Measurements from ENCODE around the gene PFKFB4. TPM values are rescaled to one million over a fixed set of nuclear protein-coding genes. Genes with fewer than 3 reads are reported as not detected.
A peak's percentile ranks its signal among the peaks of the same experiment; 100 is the strongest.
"Not testable (repeated sequence)": the region's sequence is repeated elsewhere in the genome, so short reads cannot be mapped to it uniquely, and the experiment has no call there.

The PFKFB4 gene
- total RNA-seq, 3 donors from 2014 or later: 0.65 to 0.92 (median 0.78) TPM

DNA sequence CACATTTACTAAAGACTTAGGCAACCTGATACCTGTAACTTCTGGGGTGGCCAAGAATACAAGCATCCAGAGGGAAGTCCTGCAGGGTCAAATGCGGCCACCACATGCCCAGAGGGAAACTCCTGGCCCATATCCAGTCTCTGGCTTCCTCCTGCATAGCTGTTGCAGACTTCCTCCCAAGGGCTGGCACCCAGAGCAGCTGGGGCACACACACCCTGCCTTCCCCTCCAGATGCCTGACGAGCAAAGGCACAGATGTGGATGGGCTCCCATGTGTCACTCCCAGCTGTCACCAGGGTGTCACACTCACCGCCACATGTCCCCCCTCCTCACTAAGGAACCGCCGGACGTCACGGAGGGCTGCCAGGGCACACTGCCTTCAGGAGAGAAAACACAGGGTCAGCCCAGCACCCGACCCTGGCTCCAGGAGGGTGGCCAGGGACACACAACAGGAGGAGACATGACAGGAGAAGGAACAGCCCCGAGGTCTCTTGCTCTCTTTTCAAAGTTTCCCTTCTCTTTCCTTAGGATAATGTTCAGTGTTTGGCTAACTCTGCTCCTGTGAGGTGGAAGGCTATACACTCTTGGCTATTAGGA lies 13.2 kb downstream of the PFKFB4 start:
- Mint-ChIP-seq H3K4me1 (ENCODE audit: low read depth) (peaks cover 10% of the 10 kb centered on the region), H3K27me3 (ENCODE audit: low read depth) (no peaks in the 10 kb centered on the region), H3K9me3 (no peaks in the 10 kb centered on the region), H3K4me3 (no peak overlapping the region), H3K36me3 (ENCODE audit: insufficient read depth) (peaks cover 2% of the 10 kb centered on the region)
- DNase-seq (no peak), ATAC-seq (no peak)

DNA sequence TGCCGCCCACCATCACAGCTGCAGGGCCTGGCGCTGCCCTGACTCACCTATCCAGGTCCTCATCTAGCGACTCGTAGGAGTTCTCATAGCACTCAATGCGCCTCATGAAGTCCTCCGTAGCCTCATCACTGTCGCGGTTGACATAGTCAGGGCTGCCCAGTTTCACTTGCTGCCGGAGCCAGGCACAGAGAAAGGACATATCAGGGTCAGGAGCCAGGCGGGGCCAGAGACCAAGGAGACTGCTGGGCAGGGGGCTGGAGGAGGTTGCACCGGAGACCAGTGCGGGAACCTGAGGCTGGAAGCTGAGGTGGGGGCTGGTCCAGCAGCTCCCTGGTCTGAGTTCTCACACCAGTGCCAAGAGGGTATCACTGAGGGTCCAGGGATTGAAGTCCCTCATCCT lies 18.2 kb downstream of the PFKFB4 start:
- H3K27me3 Mint-ChIP-seq (ENCODE audit: low read depth): no peaks in the 10 kb centered on the region
- no peaks in the 10 kb centered on the region for H3K4me1 Mint-ChIP-seq (ENCODE audit: low read depth)
- no peak overlapping the region for H3K4me3 Mint-ChIP-seq
- no peak for ATAC-seq
- no peak for DNase-seq
- peaks cover 3% of the 10 kb centered on the region for H3K36me3 Mint-ChIP-seq (ENCODE audit: insufficient read depth)
- no peaks in the 10 kb centered on the region for H3K9me3 Mint-ChIP-seq

- H3K27me3 Mint-ChIP-seq (ENCODE audit: low read depth): no peaks in the 10 kb centered on the region
- H3K36me3 Mint-ChIP-seq (ENCODE audit: insufficient read depth): peaks cover 3% of the 10 kb centered on the region
- no peaks in the 10 kb centered on the region for H3K9me3 Mint-ChIP-seq
- DNase-seq: no peak
- H3K4me3 Mint-ChIP-seq: no peak overlapping the region
- H3K4me1 Mint-ChIP-seq (ENCODE audit: low read depth): peaks cover 3% of the 10 kb centered on the region
- ATAC-seq: no peak
Measured at GRCh38 chr3:48536785-48537184, 19.8 kb downstream of the PFKFB4 start.

- H3K27me3 Mint-ChIP-seq (ENCODE audit: low read depth): no peaks in the 10 kb centered on the region
- ATAC-seq (no peak), DNase-seq (no peak)
- H3K4me3 Mint-ChIP-seq: no peak overlapping the region
- peaks cover 3% of the 10 kb centered on the region for H3K4me1 Mint-ChIP-seq (ENCODE audit: low read depth)
- H3K36me3 Mint-ChIP-seq (ENCODE audit: insufficient read depth): peaks cover 3% of the 10 kb centered on the region
- no peaks in the 10 kb centered on the region for H3K9me3 Mint-ChIP-seq
Measured at GRCh38 chr3:48536116-48536515, 20.5 kb downstream of the PFKFB4 start.

DNA sequence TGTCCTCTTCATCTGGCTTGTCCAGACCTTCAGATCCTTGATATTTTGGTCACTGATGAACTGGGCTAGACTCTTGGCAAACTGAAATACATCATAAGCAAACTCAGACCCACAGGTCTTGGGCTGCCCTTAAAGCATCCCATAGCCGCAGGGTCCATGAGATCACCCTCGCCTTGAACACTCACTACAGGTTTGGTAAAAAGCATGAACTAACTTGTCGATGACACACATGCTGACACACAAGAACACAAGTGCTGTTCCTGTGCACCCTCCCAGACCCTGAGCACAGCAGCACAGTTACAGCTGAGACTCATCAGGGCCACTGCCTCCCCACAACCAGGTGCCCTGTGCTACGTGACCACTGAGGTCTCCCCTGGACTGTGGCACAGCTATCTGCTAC lies 21.0 kb downstream of the PFKFB4 start:
- ATAC-seq (no peak), DNase-seq (no peak)

GRCh38 chr3:48532977-48533337 lies 23.6 kb downstream of the PFKFB4 start:
- ATAC-seq (no peak), DNase-seq (no peak)
- no peak overlapping the region for H3K4me3 Mint-ChIP-seq
- no peaks in the 10 kb centered on the region for H3K27me3 Mint-ChIP-seq (ENCODE audit: low read depth)
- H3K9me3 Mint-ChIP-seq: no peaks in the 10 kb centered on the region
- H3K36me3 Mint-ChIP-seq (ENCODE audit: insufficient read depth): peaks cover 2% of the 10 kb centered on the region
- H3K4me1 Mint-ChIP-seq (ENCODE audit: low read depth): peaks cover 3% of the 10 kb centered on the region

More for the DNA sequence above, 21.0 kb downstream of the PFKFB4 start:
- no peak overlapping the region for H3K4me3 Mint-ChIP-seq
- H3K4me1 Mint-ChIP-seq (ENCODE audit: low read depth): peaks cover 3% of the 10 kb centered on the region
- peaks cover 3% of the 10 kb centered on the region for H3K36me3 Mint-ChIP-seq (ENCODE audit: insufficient read depth)
- no peaks in the 10 kb centered on the region for H3K27me3 Mint-ChIP-seq (ENCODE audit: low read depth)
- no peaks in the 10 kb centered on the region for H3K9me3 Mint-ChIP-seq

GRCh38 chr3:48532271-48532976 lies 24.2 kb downstream of the PFKFB4 start:
- H3K4me1 Mint-ChIP-seq (ENCODE audit: low read depth): peaks cover 3% of the 10 kb centered on the region
- ATAC-seq (no peak), DNase-seq (no peak)
- H3K4me3 Mint-ChIP-seq: no peak overlapping the region
- no peaks in the 10 kb centered on the region for H3K9me3 Mint-ChIP-seq
- H3K36me3 Mint-ChIP-seq (ENCODE audit: insufficient read depth): peaks cover 2% of the 10 kb centered on the region
- no peaks in the 10 kb centered on the region for H3K27me3 Mint-ChIP-seq (ENCODE audit: low read depth)

GRCh38 chr3:48530701-48531100 lies 25.9 kb downstream of the PFKFB4 start:
- not testable (repeated sequence) for DNase-seq; H3K27me3 Mint-ChIP-seq (ENCODE audit: low read depth); H3K4me1 Mint-ChIP-seq (ENCODE audit: low read depth); H3K4me3 Mint-ChIP-seq; H3K36me3 Mint-ChIP-seq (ENCODE audit: insufficient read depth); ATAC-seq; H3K9me3 Mint-ChIP-seq

GRCh38 chr3:48528754-48529153 lies 27.8 kb downstream of the PFKFB4 start:
- Mint-ChIP-seq H3K36me3 (ENCODE audit: insufficient read depth) (no peaks in the 10 kb centered on the region), H3K27me3 (ENCODE audit: low read depth) (no peaks in the 10 kb centered on the region), H3K4me3 (no peak overlapping the region), H3K9me3 (no peaks in the 10 kb centered on the region), H3K4me1 (ENCODE audit: low read depth) (peaks cover 3% of the 10 kb centered on the region)
- no peak for DNase-seq
- ATAC-seq: no peak

DNA sequence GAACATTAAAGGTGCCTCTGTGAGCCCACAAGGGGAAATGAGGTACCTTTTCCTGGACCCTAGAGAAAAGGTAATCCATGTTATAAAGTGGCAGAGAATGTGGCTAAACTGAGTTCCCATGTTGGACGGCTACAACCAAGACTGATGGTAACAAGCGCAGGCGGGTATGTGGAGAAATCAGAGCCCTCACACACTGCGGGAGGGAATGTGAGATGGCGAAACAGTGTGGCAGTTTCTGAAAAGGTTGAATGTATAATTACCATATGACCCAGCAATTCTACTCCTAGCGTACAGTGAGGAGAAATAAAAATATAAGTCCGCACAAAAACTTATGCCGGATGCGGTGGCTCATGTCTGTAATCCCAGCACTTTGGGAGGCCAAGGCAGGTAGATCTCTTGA lies 28.6 kb downstream of the PFKFB4 start:
- DNase-seq (no peak), ATAC-seq (no peak)
- Mint-ChIP-seq H3K27me3 (ENCODE audit: low read depth) (no peaks in the 10 kb centered on the region), H3K4me3 (no peak overlapping the region), H3K9me3 (no peaks in the 10 kb centered on the region), H3K36me3 (ENCODE audit: insufficient read depth) (no peaks in the 10 kb centered on the region), H3K4me1 (ENCODE audit: low read depth) (peaks cover 3% of the 10 kb centered on the region)

GRCh38 chr3:48524970-48525369 lies 31.6 kb downstream of the PFKFB4 start:
- Mint-ChIP-seq H3K36me3 (ENCODE audit: insufficient read depth) (no peaks in the 10 kb centered on the region), H3K4me1 (ENCODE audit: low read depth) (peaks cover 4% of the 10 kb centered on the region), H3K27me3 (ENCODE audit: low read depth) (no peaks in the 10 kb centered on the region), H3K4me3 (no peak overlapping the region), H3K9me3 (no peaks in the 10 kb centered on the region)
- DNase-seq: no peak
- ATAC-seq: no peak

DNA sequence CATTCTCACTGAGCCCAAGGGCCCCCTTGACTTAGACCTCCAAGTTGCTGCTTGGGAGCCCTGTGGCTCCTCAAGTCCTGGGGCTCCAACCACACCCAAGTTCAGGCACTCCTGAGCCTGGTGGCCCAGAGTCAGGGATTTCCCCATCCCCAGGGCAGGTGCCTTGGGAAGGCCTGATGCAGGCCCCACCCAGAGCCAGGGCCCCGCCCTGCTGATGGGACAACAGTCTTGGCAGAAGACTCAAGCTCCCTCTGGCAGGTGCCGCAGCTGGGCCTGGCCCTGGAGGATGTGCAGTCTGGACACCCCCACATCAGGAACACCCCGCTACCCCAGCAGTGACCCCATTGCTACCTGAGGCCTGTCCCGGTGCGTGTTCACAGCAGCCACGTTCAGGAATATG lies 35.0 kb downstream of the PFKFB4 start:
- H3K36me3 Mint-ChIP-seq (ENCODE audit: insufficient read depth): no peaks in the 10 kb centered on the region
- no peaks in the 10 kb centered on the region for H3K27me3 Mint-ChIP-seq (ENCODE audit: low read depth)
- ATAC-seq: no peak
- DNase-seq: no peak
- H3K4me3 Mint-ChIP-seq: no peak overlapping the region
- H3K4me1 Mint-ChIP-seq (ENCODE audit: low read depth): peaks cover 36% of the 10 kb centered on the region
- no peaks in the 10 kb centered on the region for H3K9me3 Mint-ChIP-seq

DNA sequence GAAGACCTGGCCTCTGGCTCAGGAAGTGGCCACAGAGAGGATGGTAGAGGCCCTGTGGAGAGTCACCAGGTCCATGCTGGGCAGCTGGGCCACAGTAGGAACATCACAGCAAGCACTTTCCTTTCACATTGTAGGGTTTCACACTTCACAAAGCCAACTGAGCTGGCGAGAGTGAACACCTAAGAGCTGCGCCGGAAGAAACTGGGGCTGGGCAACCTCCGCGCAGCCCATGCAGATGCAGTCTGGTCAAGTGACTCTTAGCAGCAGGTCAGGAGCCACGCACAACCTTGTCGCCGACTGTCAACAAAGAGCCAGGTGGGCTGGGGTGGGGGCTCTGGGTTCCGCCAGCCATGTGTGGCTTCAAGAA lies 37.3 kb downstream of the PFKFB4 start:
- Mint-ChIP-seq H3K36me3 (ENCODE audit: insufficient read depth) (no peaks in the 10 kb centered on the region), H3K9me3 (no peaks in the 10 kb centered on the region), H3K27me3 (ENCODE audit: low read depth) (no peaks in the 10 kb centered on the region), H3K4me1 (ENCODE audit: low read depth) (peaks cover 59% of the 10 kb centered on the region), H3K4me3 (no peak overlapping the region)
- DNase-seq (no peak), ATAC-seq (peak in 1 of 2 donors; percentile 8)

DNA sequence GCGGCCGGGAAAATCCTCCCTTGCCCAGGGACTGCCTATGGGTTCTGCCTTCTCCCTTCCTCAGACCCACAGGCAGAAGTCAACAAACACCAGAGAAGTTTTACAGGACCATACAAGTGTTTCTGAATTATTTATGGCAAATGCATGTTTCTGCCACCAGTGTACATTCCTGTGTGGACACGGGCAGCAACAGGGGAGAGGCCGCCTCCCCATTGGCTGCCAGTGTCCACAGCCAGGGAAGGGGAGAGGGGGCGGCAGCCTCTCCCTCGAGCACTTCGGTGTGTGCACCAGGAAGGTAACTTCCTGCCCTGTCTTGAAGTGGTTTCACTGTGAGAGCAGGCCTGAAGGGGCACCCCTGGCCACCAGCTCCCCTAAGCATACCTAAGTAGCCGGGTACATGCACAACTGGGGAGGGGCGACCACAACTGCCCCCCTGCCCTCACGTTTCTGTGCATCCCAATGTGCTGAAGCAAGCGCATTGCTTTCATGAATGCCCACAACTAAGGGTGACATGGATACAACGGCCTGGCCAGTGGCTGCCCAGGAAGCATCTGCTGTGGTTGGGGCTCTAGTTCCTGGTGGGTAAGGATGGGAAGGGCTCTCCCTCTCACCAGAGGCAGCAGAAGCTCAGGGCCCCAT lies 37.8 kb downstream of the PFKFB4 start:
- Mint-ChIP-seq H3K36me3 (ENCODE audit: insufficient read depth) (no peaks in the 10 kb centered on the region), H3K4me1 (ENCODE audit: low read depth) (peaks cover 64% of the 10 kb centered on the region), H3K9me3 (no peaks in the 10 kb centered on the region), H3K27me3 (ENCODE audit: low read depth) (no peaks in the 10 kb centered on the region), H3K4me3 (no peak overlapping the region)
- ATAC-seq: peak; percentile 39 to 56
- no peak for DNase-seq

DNA sequence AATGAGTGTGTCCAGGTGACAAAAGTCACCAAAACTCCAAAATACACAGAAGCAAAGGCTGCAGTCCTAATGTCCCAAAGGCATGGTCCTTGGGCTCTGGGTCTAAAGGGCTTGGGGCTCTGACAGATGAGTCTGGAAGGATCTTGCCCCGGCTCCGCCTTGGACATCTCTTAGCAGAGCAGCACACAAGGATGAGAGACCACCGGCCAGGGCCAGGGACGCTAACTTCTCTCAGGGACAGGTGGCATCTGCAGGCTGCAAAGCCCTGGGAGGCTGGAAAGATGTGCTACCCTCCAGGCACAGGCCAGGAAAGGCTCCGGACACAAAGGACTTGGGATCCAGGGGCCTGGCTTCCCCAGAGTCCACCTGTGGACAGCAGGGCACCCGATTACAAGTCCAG lies 38.5 kb downstream of the PFKFB4 start:
- no peaks in the 10 kb centered on the region for H3K27me3 Mint-ChIP-seq (ENCODE audit: low read depth)
- no peak overlapping the region for H3K4me3 Mint-ChIP-seq
- no peaks in the 10 kb centered on the region for H3K9me3 Mint-ChIP-seq
- DNase-seq (no peak), ATAC-seq (no peak)
- no peaks in the 10 kb centered on the region for H3K36me3 Mint-ChIP-seq (ENCODE audit: insufficient read depth)
- H3K4me1 Mint-ChIP-seq (ENCODE audit: low read depth): peaks cover 68% of the 10 kb centered on the region

Data from activated T-cell treated with anti-CD3 and anti-CD28 coated beads, Interleukin-2, amount 50 U/mL, for 4 hours (primary cell).